Calu3 (cell line): ENCODE data around the gene AMN1. TPM values are rescaled to one million over a fixed set of nuclear protein-coding genes. Genes with fewer than 3 reads are reported as not detected.
"Not testable (repeated sequence)": the region's sequence is repeated elsewhere in the genome, so short reads cannot be mapped to it uniquely, and the experiment has no call there.

Source experiments
- BruUV-seq: library from RNA; stranded (reverse); fragments of 400-500 nt; replicated peaks from 2 replicates; lab custom pipeline; 2021; lab: Mats Ljungman, UMichigan
- CTCF ChIA-PET: fragments of 300-600 bp; sonication (Branson Sonifier 250); formaldehyde crosslinking; loops from one replicate; lab custom pipeline; 2022; ENCODE audit warnings: antibody characterized with exemption; lab: Charles Lee
- DNase-seq: peaks from one replicate; pipeline ENCODE4 v3.0.0; 2022
- H3K27ac Mint-ChIP-seq: one replicate; pipeline ENCODE4 v1.8.0; 2022; ENCODE audit warnings: mixed read lengths; ENCODE audit not compliant: unreplicated experiment
- H3K27me3 Mint-ChIP-seq: one replicate; pipeline ENCODE4 v1.8.0; 2022; ENCODE audit warnings: mixed read lengths; ENCODE audit not compliant: unreplicated experiment
- H3K36me3 Mint-ChIP-seq: one replicate; pipeline ENCODE4 v1.8.0; 2022; ENCODE audit warnings: mild to moderate bottlenecking, moderate library complexity, mixed read lengths; ENCODE audit not compliant: insufficient read depth, unreplicated experiment
- H3K4me1 Mint-ChIP-seq: one replicate; pipeline ENCODE4 v1.8.0; 2022; ENCODE audit warnings: mild to moderate bottlenecking, low read depth, mixed read lengths; ENCODE audit not compliant: unreplicated experiment
- H3K4me3 Mint-ChIP-seq: one replicate; pipeline ENCODE4 v1.8.0; 2022; ENCODE audit warnings: mild to moderate bottlenecking, low read depth, moderate library complexity, mixed read lengths; ENCODE audit not compliant: unreplicated experiment
- H3K9me3 Mint-ChIP-seq: one replicate; pipeline ENCODE4 v1.8.0; 2022; ENCODE audit warnings: low read depth, mixed read lengths; ENCODE audit not compliant: unreplicated experiment
- intact Hi-C: fragments of 100-400 bp; cut with micrococcal nuclease; formaldehyde crosslinking; loops from one replicate; pipeline ENCODE4 v1.10.0; 2022; ENCODE audit not compliant: unreplicated experiment
- total RNA-seq: library from RNA; stranded (reverse); gene quantifications from 2 replicates; pipeline ENCODE4 v1.2.3, GENCODE V29; 2022
- TF ChIP-seq, protein P1 (sequence below): fragments of 200-600 bp; IDR thresholded peaks from one replicate; pipeline ENCODE4 v1.8.0; 2022; ENCODE audit warnings: antibody characterized with exemption; ENCODE audit not compliant: unreplicated experiment

AMN1 gene
- total RNA-seq, 1 experiment from 2014 or later: 13.5 TPM

DNA sequence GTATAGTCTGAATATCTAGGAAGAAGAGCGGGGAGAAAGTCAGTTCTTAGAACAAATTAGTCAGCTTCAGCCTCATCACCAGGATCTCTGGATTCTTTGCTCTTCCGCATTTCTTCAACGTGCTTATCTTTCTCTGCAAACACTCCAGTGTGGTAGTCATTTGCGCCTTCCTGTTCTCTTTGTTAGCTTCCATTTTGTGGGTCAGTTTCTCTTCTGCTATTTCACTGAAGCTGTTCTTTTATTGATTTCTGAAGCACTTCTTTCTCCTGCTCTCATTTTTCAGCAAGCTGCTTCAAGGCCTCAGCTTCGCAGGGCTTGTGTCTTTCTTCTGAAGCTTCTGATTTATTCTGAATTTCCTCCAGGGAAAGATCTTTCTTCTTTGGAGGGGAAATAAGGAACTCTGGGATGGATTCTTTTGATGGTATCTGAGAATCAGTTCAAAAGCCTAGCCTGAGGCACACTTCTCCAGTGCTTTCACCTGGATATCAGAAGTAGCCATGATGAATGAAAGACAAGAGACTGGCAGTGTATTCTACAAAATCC lies 13.5 kb downstream of the AMN1 start:
- Mint-ChIP-seq H3K36me3 (peaks cover 12% of the 10 kb centered on the region), H3K27me3 (no peaks in the 10 kb centered on the region), H3K9me3 (peaks cover 4% of the 10 kb centered on the region), H3K4me1 (peaks cover 27% of the 10 kb centered on the region), H3K27ac (peak overlapping the region; percentile 98), H3K4me3 (peak overlapping the region; percentile 51)
- BruUV-seq: no TSS peak
- TF ChIP-seq, protein P1, sequence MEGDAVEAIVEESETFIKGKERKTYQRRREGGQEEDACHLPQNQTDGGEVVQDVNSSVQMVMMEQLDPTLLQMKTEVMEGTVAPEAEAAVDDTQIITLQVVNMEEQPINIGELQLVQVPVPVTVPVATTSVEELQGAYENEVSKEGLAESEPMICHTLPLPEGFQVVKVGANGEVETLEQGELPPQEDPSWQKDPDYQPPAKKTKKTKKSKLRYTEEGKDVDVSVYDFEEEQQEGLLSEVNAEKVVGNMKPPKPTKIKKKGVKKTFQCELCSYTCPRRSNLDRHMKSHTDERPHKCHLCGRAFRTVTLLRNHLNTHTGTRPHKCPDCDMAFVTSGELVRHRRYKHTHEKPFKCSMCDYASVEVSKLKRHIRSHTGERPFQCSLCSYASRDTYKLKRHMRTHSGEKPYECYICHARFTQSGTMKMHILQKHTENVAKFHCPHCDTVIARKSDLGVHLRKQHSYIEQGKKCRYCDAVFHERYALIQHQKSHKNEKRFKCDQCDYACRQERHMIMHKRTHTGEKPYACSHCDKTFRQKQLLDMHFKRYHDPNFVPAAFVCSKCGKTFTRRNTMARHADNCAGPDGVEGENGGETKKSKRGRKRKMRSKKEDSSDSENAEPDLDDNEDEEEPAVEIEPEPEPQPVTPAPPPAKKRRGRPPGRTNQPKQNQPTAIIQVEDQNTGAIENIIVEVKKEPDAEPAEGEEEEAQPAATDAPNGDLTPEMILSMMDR: no peak
- CTCF ChIA-PET: interaction anchor here (1.0 to 2.0 kb wide), 6 partner anchors 13 to 597 kb away, joined by 3 to 7 read pairs (median 5); partner anchors contain the start of gene AMN1
- intact Hi-C loops: no loop called here
- peak; percentile 32 for DNase-seq

DNA sequence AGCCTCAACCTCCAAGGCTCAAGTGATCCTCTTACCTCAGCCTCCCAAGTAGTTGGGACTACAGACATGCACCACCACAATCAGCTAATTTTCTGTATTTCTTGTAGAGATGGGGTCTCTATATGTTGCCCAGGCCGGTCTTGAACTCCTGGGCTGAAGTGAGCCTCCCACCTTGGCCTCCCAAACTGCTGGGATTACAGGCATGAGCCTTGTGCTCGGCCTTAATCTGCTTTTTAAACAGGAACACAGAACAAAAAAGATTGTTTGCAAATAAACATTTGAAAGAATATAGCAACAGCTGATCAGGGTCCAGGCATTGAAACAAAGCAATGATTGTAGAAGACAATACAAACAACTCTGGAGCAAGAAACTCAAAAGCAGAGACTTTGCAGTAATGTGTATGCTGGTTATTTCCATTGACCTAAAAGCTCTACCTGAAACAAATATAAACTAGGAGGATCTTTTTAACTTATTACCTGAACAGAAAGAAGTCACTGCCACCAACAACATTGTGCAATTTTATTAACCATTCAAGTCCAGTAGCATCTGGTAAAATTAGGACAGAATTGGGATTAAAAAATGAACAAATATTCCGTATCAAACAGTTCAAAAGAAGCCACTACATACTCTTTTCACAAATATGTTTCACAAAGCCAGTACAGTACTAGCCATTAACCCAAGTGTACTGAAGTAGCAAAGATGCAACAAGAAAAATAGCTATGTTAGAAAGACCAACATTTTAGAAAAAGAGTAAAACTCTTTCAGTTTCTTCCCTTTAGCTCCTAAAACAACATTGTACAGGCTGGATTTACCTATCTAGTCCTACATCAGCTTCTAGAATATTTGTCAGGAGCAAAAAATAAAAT lies 14.2 kb downstream of the AMN1 start:
- Mint-ChIP-seq H3K4me3 (peak overlapping the region; percentile 51), H3K36me3 (peaks cover 12% of the 10 kb centered on the region), H3K27me3 (no peaks in the 10 kb centered on the region), H3K27ac (peak overlapping the region; percentile 98), H3K9me3 (peaks cover 4% of the 10 kb centered on the region), H3K4me1 (peaks cover 27% of the 10 kb centered on the region)
- TF ChIP-seq, protein P1: no peak
- intact Hi-C loops: no loop called here
- CTCF ChIA-PET: interaction anchor here (0.6 to 2.0 kb wide), 6 partner anchors 12 to 598 kb away, joined by 3 to 7 read pairs (median 5); partner anchors contain the start of gene AMN1
- no peak for DNase-seq
- TSS peak; percentile 39 for BruUV-seq

DNA sequence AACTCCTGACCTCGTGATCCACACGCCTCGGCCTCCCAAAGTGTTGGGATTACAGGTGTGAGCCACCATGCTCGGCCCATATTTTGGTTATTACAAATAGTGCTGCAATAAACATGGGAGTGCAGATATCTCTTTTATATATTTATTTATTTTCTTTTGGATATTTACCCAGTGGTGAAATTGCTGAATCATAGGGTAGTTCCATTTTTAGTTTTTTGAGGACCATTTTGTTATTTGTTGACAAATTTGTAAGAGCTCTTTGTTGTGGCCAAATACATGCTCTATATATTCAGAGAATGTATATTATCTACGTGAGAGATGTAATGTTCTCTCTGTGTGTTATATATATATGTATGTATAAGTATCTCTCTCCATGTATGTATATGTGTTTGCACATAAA lies 15.9 kb downstream of the AMN1 start:
- DNase-seq: no peak
- BruUV-seq: no TSS peak
- TF ChIP-seq, protein P1: no peak
- Mint-ChIP-seq H3K9me3 (peaks cover under 1% of the 10 kb centered on the region), H3K36me3 (peaks cover 7% of the 10 kb centered on the region), H3K4me3 (no peak overlapping the region), H3K27me3 (no peaks in the 10 kb centered on the region), H3K4me1 (peaks cover 18% of the 10 kb centered on the region), H3K27ac (no peak overlapping the region)
- CTCF ChIA-PET: no interaction called here
- intact Hi-C loops: no loop called here

DNA sequence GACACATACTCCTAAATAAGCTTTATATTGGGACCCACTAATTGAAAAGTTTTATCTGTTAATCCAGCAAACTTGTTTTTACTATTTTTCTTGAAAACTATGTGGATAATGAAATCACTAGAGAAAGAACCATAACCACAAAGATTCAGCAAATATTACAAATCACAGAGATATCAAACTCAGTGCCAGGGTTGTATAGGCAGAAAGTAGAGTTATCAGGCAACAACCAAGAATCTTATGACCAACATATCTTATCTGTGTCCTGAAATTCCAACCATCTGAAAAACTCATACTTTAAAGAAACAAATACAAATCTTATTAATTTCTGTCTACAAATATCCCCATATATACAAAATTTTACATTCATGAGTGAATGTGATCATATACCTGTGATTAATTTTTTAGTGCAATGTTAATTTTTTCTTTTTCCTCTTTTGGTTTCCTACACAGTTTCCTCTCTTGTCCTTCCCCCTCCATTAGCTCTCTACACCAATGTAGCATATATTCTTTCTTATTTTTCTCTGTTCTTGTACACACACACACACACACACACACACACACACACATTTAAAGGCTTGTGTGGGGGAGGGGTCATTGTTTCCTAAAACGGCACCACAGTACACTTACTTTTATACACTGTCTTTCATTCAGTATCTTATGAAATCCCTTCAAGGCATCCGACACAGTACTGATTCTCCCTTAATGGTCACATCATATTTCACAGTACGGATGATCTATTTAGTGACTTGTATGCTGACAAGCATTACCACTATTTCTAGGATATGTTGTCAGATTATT lies 18.6 kb downstream of the AMN1 start:
- Mint-ChIP-seq H3K36me3 (no peaks in the 10 kb centered on the region), H3K27ac (no peak overlapping the region), H3K4me1 (peaks cover 10% of the 10 kb centered on the region), H3K4me3 (no peak overlapping the region), H3K27me3 (no peaks in the 10 kb centered on the region), H3K9me3 (no peaks in the 10 kb centered on the region)
- no peak for DNase-seq
- intact Hi-C loops: no loop called here
- TF ChIP-seq, protein P1: no peak
- CTCF ChIA-PET: no interaction called here
- BruUV-seq: no TSS peak

DNA sequence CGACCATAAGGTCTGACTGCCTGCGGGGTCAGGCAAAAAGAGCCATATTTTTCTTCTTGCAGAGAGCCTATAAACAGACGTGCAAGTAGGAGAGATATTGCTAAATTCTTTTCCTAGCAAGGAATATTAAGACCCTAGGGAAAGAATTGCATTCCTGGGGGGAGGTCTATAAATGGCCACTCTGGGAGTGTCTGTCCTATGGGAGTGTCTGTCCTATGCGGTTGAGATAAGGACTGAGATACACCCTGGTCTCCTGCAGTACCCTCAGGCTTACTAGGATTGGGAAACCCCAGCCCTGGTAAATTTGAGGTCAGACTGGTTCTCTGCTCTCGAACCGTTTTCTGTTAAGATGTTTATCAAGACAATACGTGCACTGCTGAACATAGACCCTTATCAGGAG lies 20.7 kb downstream of the AMN1 start:
- intact Hi-C loops, H3K9me3 Mint-ChIP-seq, H3K36me3 Mint-ChIP-seq, H3K27me3 Mint-ChIP-seq, BruUV-seq, DNase-seq, H3K4me1 Mint-ChIP-seq, H3K4me3 Mint-ChIP-seq, CTCF ChIA-PET, H3K27ac Mint-ChIP-seq: not testable (repeated sequence)
